ENCODE data around the gene ENPP3.

GRCh38 chr6:131651782-131652181, 14.7 kb downstream of the ENPP3 start:
- TF ChIP-seq CTCF (conservative IDR thresholded peaks at IDR 0.05; ENCODE audit: low read depth in 2 of 2) (no peak), CREB1 (CRISPR knock-in tag; IDR thresholded peaks at IDR 0.05; ENCODE audit: low read depth) (no peak), STAT1 (IDR thresholded peaks at IDR 0.05; ENCODE audit: unreplicated experiment) (no peak), POLR2AphosphoS5 (IDR thresholded peaks at IDR 0.05; ENCODE audit: low read depth) (no peak)
